HepG2 (cell line): ENCODE results near the gene HCFC2. TPM values are rescaled to one million over a fixed set of nuclear protein-coding genes. Genes with fewer than 3 reads are reported as not detected.
A peak's percentile ranks its signal among the peaks of the same experiment; 100 is the strongest.
"Not testable (repeated sequence)": the region's sequence is repeated elsewhere in the genome, so short reads cannot be mapped to it uniquely, and the experiment has no call there.

Experiments used
- ATAC-seq: fragments of 200-7000 bp; cut with Tn5 transposase; 3 replicates; pipeline ENCODE4 v1.9.1; 2020; ENCODE audit warnings: mild to moderate bottlenecking, moderate library complexity
- BruUV-seq: library from RNA; stranded (reverse); fragments of 400-500 nt; replicated peaks from 2 replicates; lab custom pipeline; 2021; lab: Mats Ljungman, UMichigan
- CTCF ChIA-PET: fragments of 300-600 bp; formaldehyde crosslinking; extraction: SDS; loops from one replicate; lab custom pipeline; 2021; ENCODE audit warnings: low total read pairs, inconsistent platforms, low intra/inter-chr PET ratio; lab: Yijun Ruan, JAX
- POLR2A ChIA-PET: fragments of 350-600 bp; sonication (Branson Sonifier 250); formaldehyde crosslinking; loops from one replicate; lab custom pipeline; 2020; ENCODE audit warnings: antibody characterized with exemption, inconsistent platforms; lab: Yijun Ruan, JAX
- DNase-seq: peaks from one replicate; pipeline ENCODE4 v3.0.0-alpha.2; 2015; ENCODE audit warnings: low spot score
- FAIRE-seq: peaks from 3 replicates; lab custom pipeline; 2011; peaks lifted over from hg19 to GRCh38; lab: Jason Lieb, UNC
- H2AFZ ChIP-seq: one replicate; pipeline ENCODE4 v1.6.1; 2011; ENCODE audit warnings: low read length, inconsistent platforms
- H3K27ac ChIP-seq: fragments of 300-600 bp; 3 replicates; pipeline ENCODE4 v1.8.0; 2011; ENCODE audit warnings: mixed run types, mild to moderate bottlenecking, mixed read lengths, low read length, inconsistent platforms; ENCODE audit not compliant: insufficient read depth; ENCODE audit errors: extremely low read length
- H3K27me3 ChIP-seq, 2 experiments: fragments of 200-600 bp in 1 of 2; 2 replicates in 1 of 2; 3 replicates in 1 of 2; pipeline versions ENCODE4 v1.6.0 to v1.8.0; 2011; ENCODE audit warnings: low read length in 2 of 2, mild to moderate bottlenecking in 2 of 2, moderate library complexity in 2 of 2, inconsistent platforms in 1 of 2; ENCODE audit not compliant: insufficient read depth in 2 of 2, control insufficient read depth in 1 of 2
- H3K36me3 ChIP-seq, 2 experiments: fragments of 200-600 bp in 1 of 2; replicated peaks in 1 of 2; 2 replicates in 1 of 2; 3 replicates in 1 of 2; pipeline versions ENCODE4 v1.5.1 to v1.8.0; 2011; ENCODE audit warnings: low read length in 2 of 2, inconsistent platforms in 1 of 2; ENCODE audit not compliant: insufficient read depth in 2 of 2, control insufficient read depth in 1 of 2
- H3K4me1 ChIP-seq: 2 replicates; pipeline ENCODE4 v1.5.1; 2012; ENCODE audit warnings: low read length, inconsistent platforms; ENCODE audit not compliant: insufficient read depth
- H3K4me2 ChIP-seq: 2 replicates; pipeline ENCODE4 v1.6.0; 2011; ENCODE audit warnings: low read depth, low read length, inconsistent platforms
- H3K4me3 ChIP-seq, 3 experiments: fragments of 200-600 bp in 1 of 3; sonication (generic), shearing (Covaris generic) in 1 of 3; replicated peaks in 1 of 3; 2 replicates each; pipeline ENCODE4 v1.5.1; 2011 to 2016; ENCODE audit warnings: low read length in 3 of 3, inconsistent platforms in 2 of 3, low read depth in 2 of 3, mild to moderate bottlenecking in 2 of 3, control low read depth in 1 of 3, mixed read lengths in 1 of 3; ENCODE audit not compliant: insufficient read depth in 1 of 3
- H3K79me2 ChIP-seq: one replicate; pipeline ENCODE4 v1.6.1; 2011; ENCODE audit warnings: low read length, inconsistent platforms; ENCODE audit not compliant: insufficient read depth
- H3K9ac ChIP-seq: 2 replicates; pipeline ENCODE4 v1.6.0; 2011; ENCODE audit warnings: mild to moderate bottlenecking, low read depth, low read length, inconsistent platforms; ENCODE audit not compliant: insufficient read depth
- H3K9me3 ChIP-seq: 2 replicates; pipeline ENCODE4 v1.5.1; 2012; ENCODE audit warnings: mild to moderate bottlenecking, low read length
- H4K20me1 ChIP-seq: 2 replicates; pipeline ENCODE4 v1.6.0; 2011; ENCODE audit warnings: inconsistent platforms, mild to moderate bottlenecking, low read length, moderate library complexity; ENCODE audit not compliant: insufficient read depth
- HNF4A ChIP-seq: sonication (generic); formaldehyde crosslinking; IDR thresholded peaks from 2 replicates; pipeline ENCODE4 v1.4.0; 2020; ENCODE audit warnings: missing genetic modification reagents
- MEIS2 ChIP-seq: sonication (generic); formaldehyde crosslinking; IDR thresholded peaks from 2 replicates; pipeline ENCODE4 v1.9.0; 2021; ENCODE audit warnings: mild to moderate bottlenecking, missing genetic modification reagents
- NFATC3 ChIP-seq: sonication (generic); formaldehyde crosslinking; IDR thresholded peaks from 2 replicates; pipeline ENCODE4 v1.5.1; 2020; ENCODE audit warnings: mild to moderate bottlenecking, missing genetic modification reagents
- PHB2 ChIP-seq: fragments of 450-650 bp; IDR thresholded peaks from 2 replicates; pipeline ENCODE4 v1.6.1; 2018; ENCODE audit not compliant: partially characterized antibody
- RNF2 ChIP-seq: fragments of 450-650 bp; conservative IDR thresholded peaks from 2 replicates; pipeline ENCODE4 v1.6.1; 2016; ENCODE audit warnings: low read depth
- SATB2 ChIP-seq: sonication (generic); formaldehyde crosslinking; IDR thresholded peaks from 2 replicates; pipeline ENCODE4 v1.5.0; 2020; ENCODE audit warnings: missing genetic modification reagents
- ZKSCAN8 ChIP-seq: IDR thresholded peaks from 2 replicates; pipeline ENCODE4 v1.6.1; 2016; ENCODE audit warnings: borderline replicate concordance, missing genetic modification reagents, missing compliant biosample characterization
- ZNF7 ChIP-seq: IDR thresholded peaks from 2 replicates; pipeline ENCODE4 v1.6.1; 2016; ENCODE audit warnings: missing biosample characterization, missing genetic modification reagents
- ZNF761 ChIP-seq: sonication (generic); formaldehyde crosslinking; conservative IDR thresholded peaks from 2 replicates; pipeline ENCODE4 v1.4.0; 2020; ENCODE audit warnings: mild to moderate bottlenecking, missing genetic modification reagents
- WGBS: methylation state at CpG from one replicate; pipeline ENCODE4 v1.1.6; 2017; ENCODE audit warnings: low lambda C conversion rate; 5-methylcytosine and 5-hydroxymethylcytosine counted together
- in situ Hi-C: cut with HindIII; loops from 2 replicates; pipeline ENCODE4 v1.10.0; 2017; ENCODE audit warnings: low pct_unique_long_range_greater_than_20kb; ENCODE audit not compliant: extremely low pct_ligation_motif_present
- intact Hi-C: fragments of 100-400 bp; cut with micrococcal nuclease; formaldehyde crosslinking; loops from one replicate; pipeline ENCODE4 v1.10.0; 2022; ENCODE audit not compliant: unreplicated experiment
- polyA plus RNA-seq, 8 experiments: library from polyadenylated mRNA; depleted of rRNA in 3 of 8; stranded (reverse) in 7 of 8; unstranded in 1 of 8; fragments of >200 nt; fragmentation: Illumina TruSeq in 4 of 8; extraction: Trizol in 4 of 8; gene quantifications; 2 replicates each; pipeline versions ENCODE4 v1.2.1 to v1.2.3, GENCODE V29; 2011 to 2016; ENCODE audit warnings: low read depth in 4 of 8, missing spikeins in 1 of 8, mixed read lengths in 1 of 8; ENCODE audit not compliant: insufficient read depth in 1 of 8
- total RNA-seq, 5 experiments: library from RNA; depleted of rRNA; stranded (reverse); fragments of >200 nt; fragmentation: Illumina TruSeq; extraction: Trizol; gene quantifications; 2 replicates each; pipeline ENCODE4 v1.2.3, GENCODE V29; 2016; ENCODE audit warnings: low read depth in 1 of 5
- TF ChIP-seq, protein P1 (sequence below): sonication (generic); formaldehyde crosslinking; IDR thresholded peaks from 2 replicates; pipeline ENCODE4 v1.4.0; 2020; ENCODE audit warnings: missing genetic modification reagents
- TF ChIP-seq, protein P2 (sequence below), 2 experiments: IDR thresholded peaks; 2 replicates each; pipeline ENCODE4 v1.6.1; 2011 to 2012; ENCODE audit warnings: low read length in 2 of 2, borderline replicate concordance in 1 of 2, low read depth in 1 of 2, mild to moderate bottlenecking in 1 of 2, moderate library complexity in 1 of 2
- TF ChIP-seq, protein P3 (sequence below): sonication (generic); formaldehyde crosslinking; IDR thresholded peaks from 2 replicates; pipeline ENCODE4 v1.8.1; 2023; ENCODE audit warnings: mild to moderate bottlenecking, missing genetic modification reagents

HCFC2 gene
- total and polyA plus RNA-seq, 2 of the 13 experiments (the other 11 are each of a cell fraction or from before 2014, with no cell fraction given), result 3.7 to 4.9 TPM

DNA sequence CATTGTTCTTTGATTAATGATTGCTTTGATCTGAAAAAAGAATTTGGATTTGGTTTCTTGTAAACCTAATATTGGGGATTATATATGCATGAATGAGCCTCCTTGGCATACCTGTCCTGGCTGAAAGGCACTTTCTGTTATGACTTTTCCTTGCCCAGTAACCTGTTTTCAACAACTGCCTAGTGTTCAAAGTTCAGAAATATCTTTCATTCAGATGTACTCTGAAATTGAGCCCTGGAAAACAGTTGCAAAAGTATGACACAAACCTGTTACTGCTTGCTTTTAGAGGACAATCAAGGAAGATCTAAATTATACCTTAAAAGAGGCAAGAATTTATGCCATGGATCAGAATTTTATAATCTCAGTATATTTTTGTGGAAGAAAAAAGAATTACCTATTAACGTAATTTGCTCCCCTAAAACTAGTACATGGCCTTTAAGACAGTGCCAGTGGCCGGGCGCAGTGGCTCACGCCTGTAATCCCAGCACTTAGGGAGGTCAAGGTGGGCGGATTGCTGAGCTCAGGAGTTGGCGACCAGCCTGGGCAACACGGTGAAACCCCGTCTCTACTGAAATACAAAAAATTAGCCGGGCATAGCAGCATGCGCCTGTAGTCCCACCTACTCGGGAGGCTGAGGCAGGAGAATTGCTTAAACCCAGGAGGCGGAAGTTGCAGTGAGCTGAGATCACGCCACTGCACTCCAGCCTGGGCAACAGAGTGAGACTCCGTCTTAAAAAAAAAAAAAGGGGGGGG lies 50.7 kb downstream of the HCFC2 start:
- peak overlapping the region; percentile 6; the same call in 1 of the 2 replicates for H3K4me2 ChIP-seq
- intact Hi-C loops, H3K9me3 ChIP-seq, H3K27me3 ChIP-seq, CTCF ChIA-PET, H3K4me3 ChIP-seq, H2AFZ ChIP-seq, in situ Hi-C loops, H3K9ac ChIP-seq: not testable (repeated sequence)
- 96% methylated on average over 13 of the region's 14 CpGs for WGBS
- TF ChIP-seq ZKSCAN8 (CRISPR knock-in tag) (peak; percentile 61; the same call in 1 of the 2 replicates), ZNF7 (CRISPR knock-in tag) (peak; percentile 15; the same call in 1 of the 2 replicates), HNF4A (CRISPR knock-in tag) (peak; percentile 50; the same call in 1 of the 2 replicates)
- TF ChIP-seq, all 625 proteins: peak for 3; not testable (repeated sequence) for 622
- DNase-seq, result peak; percentile 25
- ATAC-seq, result peak; percentile 46; the same call in 1 of the 3 replicates
- H3K79me2 ChIP-seq, BruUV-seq, POLR2A ChIA-PET, H4K20me1 ChIP-seq, H3K36me3 ChIP-seq, FAIRE-seq: not testable (repeated sequence)
- peaks cover 20% of the 10 kb centered on the region for H3K4me1 ChIP-seq
- peak overlapping the region; percentile 41 for H3K27ac ChIP-seq

DNA sequence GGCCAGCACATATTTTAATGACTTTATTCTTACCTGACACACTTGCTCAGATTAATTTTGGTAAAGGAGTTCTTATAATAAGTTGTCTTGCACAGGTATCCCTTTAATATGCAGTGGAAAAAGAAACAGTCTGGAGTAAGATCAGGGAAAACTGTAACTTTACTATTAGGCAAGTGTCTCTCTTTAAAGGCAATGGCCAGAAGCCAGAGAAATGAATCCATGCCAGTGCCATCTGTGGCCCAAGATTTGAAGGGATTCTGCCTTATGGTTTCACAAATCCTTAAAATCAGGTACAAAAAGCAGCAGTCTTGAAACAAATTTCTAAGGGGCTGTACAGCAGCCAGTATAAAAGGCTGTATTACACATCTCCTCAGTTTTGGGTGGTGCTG lies 51.2 kb downstream of the HCFC2 start:
- H3K9me3 ChIP-seq, result no peaks in the 10 kb centered on the region
- FAIRE-seq, result no peak
- no peaks in the 10 kb centered on the region for H3K79me2 ChIP-seq
- H3K27me3 ChIP-seq, result no peaks in the 10 kb centered on the region
- no peak for DNase-seq
- H3K36me3 ChIP-seq, result peaks cover 0 to 13% of the 10 kb centered on the region in 2 experiments; a peak in 1 of 5 replicates
- no peak for ATAC-seq
- no peak overlapping the region for H3K27ac ChIP-seq
- H3K4me3 ChIP-seq, result no peak overlapping the region
- H3K9ac ChIP-seq, result no peak overlapping the region
- ChIA-PET POLR2A (no interaction called here), CTCF (no interaction called here)
- BruUV-seq, result no TSS peak
- no peaks in the 10 kb centered on the region for H4K20me1 ChIP-seq
- intact Hi-C loops, result no loop called here
- peaks cover 20% of the 10 kb centered on the region for H3K4me1 ChIP-seq
- H2AFZ ChIP-seq, result no peak overlapping the region
- in situ Hi-C loops, result no loop called here
- no peak overlapping the region for H3K4me2 ChIP-seq
- TF ChIP-seq, protein P1, sequence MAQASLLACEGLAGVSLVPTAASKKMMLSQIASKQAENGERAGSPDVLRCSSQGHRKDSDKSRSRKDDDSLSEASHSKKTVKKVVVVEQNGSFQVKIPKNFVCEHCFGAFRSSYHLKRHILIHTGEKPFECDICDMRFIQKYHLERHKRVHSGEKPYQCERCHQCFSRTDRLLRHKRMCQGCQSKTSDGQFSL (CRISPR knock-in tag), result no peak
- TF ChIP-seq MEIS2 (CRISPR knock-in tag), result no peak
- TF ChIP-seq, protein P2, sequence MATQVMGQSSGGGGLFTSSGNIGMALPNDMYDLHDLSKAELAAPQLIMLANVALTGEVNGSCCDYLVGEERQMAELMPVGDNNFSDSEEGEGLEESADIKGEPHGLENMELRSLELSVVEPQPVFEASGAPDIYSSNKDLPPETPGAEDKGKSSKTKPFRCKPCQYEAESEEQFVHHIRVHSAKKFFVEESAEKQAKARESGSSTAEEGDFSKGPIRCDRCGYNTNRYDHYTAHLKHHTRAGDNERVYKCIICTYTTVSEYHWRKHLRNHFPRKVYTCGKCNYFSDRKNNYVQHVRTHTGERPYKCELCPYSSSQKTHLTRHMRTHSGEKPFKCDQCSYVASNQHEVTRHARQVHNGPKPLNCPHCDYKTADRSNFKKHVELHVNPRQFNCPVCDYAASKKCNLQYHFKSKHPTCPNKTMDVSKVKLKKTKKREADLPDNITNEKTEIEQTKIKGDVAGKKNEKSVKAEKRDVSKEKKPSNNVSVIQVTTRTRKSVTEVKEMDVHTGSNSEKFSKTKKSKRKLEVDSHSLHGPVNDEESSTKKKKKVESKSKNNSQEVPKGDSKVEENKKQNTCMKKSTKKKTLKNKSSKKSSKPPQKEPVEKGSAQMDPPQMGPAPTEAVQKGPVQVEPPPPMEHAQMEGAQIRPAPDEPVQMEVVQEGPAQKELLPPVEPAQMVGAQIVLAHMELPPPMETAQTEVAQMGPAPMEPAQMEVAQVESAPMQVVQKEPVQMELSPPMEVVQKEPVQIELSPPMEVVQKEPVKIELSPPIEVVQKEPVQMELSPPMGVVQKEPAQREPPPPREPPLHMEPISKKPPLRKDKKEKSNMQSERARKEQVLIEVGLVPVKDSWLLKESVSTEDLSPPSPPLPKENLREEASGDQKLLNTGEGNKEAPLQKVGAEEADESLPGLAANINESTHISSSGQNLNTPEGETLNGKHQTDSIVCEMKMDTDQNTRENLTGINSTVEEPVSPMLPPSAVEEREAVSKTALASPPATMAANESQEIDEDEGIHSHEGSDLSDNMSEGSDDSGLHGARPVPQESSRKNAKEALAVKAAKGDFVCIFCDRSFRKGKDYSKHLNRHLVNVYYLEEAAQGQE (IDR thresholded peaks at IDR 0.05; ENCODE audit: borderline replicate concordance in 1 of 2, low read depth in 1 of 2, low read length in 2 of 2), result no peak
- no peak for TF ChIP-seq NFATC3 (CRISPR knock-in tag)
- no peak for TF ChIP-seq PHB2
- TF ChIP-seq RNF2, result no peak
- no peak for TF ChIP-seq ZNF761 (CRISPR knock-in tag)
- no peak for TF ChIP-seq SATB2 (CRISPR knock-in tag)
- TF ChIP-seq, protein P3, sequence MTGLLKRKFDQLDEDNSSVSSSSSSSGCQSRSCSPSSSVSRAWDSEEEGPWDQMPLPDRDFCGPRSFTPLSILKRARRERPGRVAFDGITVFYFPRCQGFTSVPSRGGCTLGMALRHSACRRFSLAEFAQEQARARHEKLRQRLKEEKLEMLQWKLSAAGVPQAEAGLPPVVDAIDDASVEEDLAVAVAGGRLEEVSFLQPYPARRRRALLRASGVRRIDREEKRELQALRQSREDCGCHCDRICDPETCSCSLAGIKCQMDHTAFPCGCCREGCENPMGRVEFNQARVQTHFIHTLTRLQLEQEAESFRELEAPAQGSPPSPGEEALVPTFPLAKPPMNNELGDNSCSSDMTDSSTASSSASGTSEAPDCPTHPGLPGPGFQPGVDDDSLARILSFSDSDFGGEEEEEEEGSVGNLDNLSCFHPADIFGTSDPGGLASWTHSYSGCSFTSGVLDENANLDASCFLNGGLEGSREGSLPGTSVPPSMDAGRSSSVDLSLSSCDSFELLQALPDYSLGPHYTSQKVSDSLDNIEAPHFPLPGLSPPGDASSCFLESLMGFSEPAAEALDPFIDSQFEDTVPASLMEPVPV (CRISPR knock-in tag), result no peak
